HepG2 (cell line): Measurements from ENCODE around the gene GNG3. TPM values are rescaled to one million over a fixed set of nuclear protein-coding genes. Genes with fewer than 3 reads are reported as not detected.
A peak's percentile ranks its signal among the peaks of the same experiment; 100 is the strongest.

ENCODE experiments used
- HHEX ChIP-seq: IDR thresholded peaks from 2 replicates; pipeline ENCODE4 v1.6.1; 2016; ENCODE audit warnings: control low read depth
- JARID2 ChIP-seq: sonication (generic); formaldehyde crosslinking; IDR thresholded peaks from 2 replicates; pipeline ENCODE4 v1.8.1; 2023; ENCODE audit warnings: missing genetic modification reagents, inconsistent platforms; ENCODE audit not compliant: insufficient replicate concordance
- MIER2 ChIP-seq: IDR thresholded peaks from 2 replicates; pipeline ENCODE4 v1.6.1; 2016; ENCODE audit warnings: missing biosample characterization, missing genetic modification reagents
- NONO ChIP-seq, 2 experiments: fragments of 450-650 bp in 1 of 2; sonication (generic) in 1 of 2; formaldehyde crosslinking in 1 of 2; IDR thresholded peaks in 1 of 2; conservative IDR thresholded peaks in 1 of 2; 2 replicates each; pipeline versions ENCODE4 v1.6.1 to v1.8.0; 2017 to 2022; ENCODE audit warnings: mild to moderate bottlenecking in 1 of 2, missing genetic modification reagents in 1 of 2, moderate library complexity in 1 of 2
- PAF1 ChIP-seq: IDR thresholded peaks from 2 replicates; pipeline ENCODE4 v1.6.1; 2016; ENCODE audit warnings: missing genetic modification reagents, missing compliant biosample characterization
- SOX6 ChIP-seq, 2 experiments: fragments of 450-650 bp in 1 of 2; sonication (generic) in 1 of 2; formaldehyde crosslinking in 1 of 2; IDR thresholded peaks; 2 replicates each; pipeline versions ENCODE4 v1.4.0 to v1.6.1; 2017 to 2020; ENCODE audit warnings: antibody characterized with exemption in 1 of 2, mild to moderate bottlenecking in 1 of 2, missing genetic modification reagents in 1 of 2
- THAP11 ChIP-seq: IDR thresholded peaks from 2 replicates; pipeline ENCODE4 v1.6.1; 2016; ENCODE audit warnings: missing biosample characterization, missing genetic modification reagents
- ZNF205 ChIP-seq: IDR thresholded peaks from 2 replicates; pipeline ENCODE4 v1.6.1; 2018; ENCODE audit warnings: missing biosample characterization, missing genetic modification reagents
- ZNF34 ChIP-seq: sonication (generic); formaldehyde crosslinking; IDR thresholded peaks from 2 replicates; pipeline ENCODE4 v1.4.0; 2020; ENCODE audit warnings: mild to moderate bottlenecking, missing genetic modification reagents, borderline replicate concordance
- ZNF468 ChIP-seq: sonication (generic); formaldehyde crosslinking; IDR thresholded peaks from 2 replicates; pipeline ENCODE4 v1.8.0; 2022; ENCODE audit warnings: mild to moderate bottlenecking, moderate library complexity, missing genetic modification reagents
- polyA plus RNA-seq, 8 experiments: library from polyadenylated mRNA; depleted of rRNA in 3 of 8; stranded (reverse) in 7 of 8; unstranded in 1 of 8; fragments of >200 nt; fragmentation: Illumina TruSeq in 4 of 8; extraction: Trizol in 4 of 8; gene quantifications; 2 replicates each; pipeline versions ENCODE4 v1.2.1 to v1.2.3, GENCODE V29; 2011 to 2016; ENCODE audit warnings: low read depth in 4 of 8, missing spikeins in 1 of 8, mixed read lengths in 1 of 8; ENCODE audit not compliant: insufficient read depth in 1 of 8
- total RNA-seq, 5 experiments: library from RNA; depleted of rRNA; stranded (reverse); fragments of >200 nt; fragmentation: Illumina TruSeq; extraction: Trizol; gene quantifications; 2 replicates each; pipeline ENCODE4 v1.2.3, GENCODE V29; 2016; ENCODE audit warnings: low read depth in 1 of 5
- TF ChIP-seq, protein P1 (sequence below): sonication (generic); formaldehyde crosslinking; IDR thresholded peaks from 2 replicates; pipeline ENCODE4 v1.5.1; 2020; ENCODE audit warnings: mild to moderate bottlenecking, missing genetic modification reagents, moderate library complexity
- TF ChIP-seq, protein P2 (sequence below): sonication (generic); formaldehyde crosslinking; IDR thresholded peaks from 2 replicates; pipeline ENCODE4 v1.4.0; 2020; ENCODE audit warnings: missing genetic modification reagents, mild to moderate bottlenecking, borderline replicate concordance
- TF ChIP-seq, protein P3 (sequence below): sonication (generic); formaldehyde crosslinking; IDR thresholded peaks from 2 replicates; pipeline ENCODE4 v1.5.1; 2020; ENCODE audit warnings: missing genetic modification reagents, mild to moderate bottlenecking, borderline replicate concordance
- TF ChIP-seq, protein P4 (sequence below): sonication (generic); formaldehyde crosslinking; IDR thresholded peaks from 2 replicates; pipeline ENCODE4 v1.5.1; 2020; ENCODE audit warnings: missing genetic modification reagents, mild to moderate bottlenecking, borderline replicate concordance

The GNG3 gene
- total and polyA plus RNA-seq, 2 of the 13 experiments (the other 11 are each of a cell fraction or from before 2014, with no cell fraction given): not detected

DNA sequence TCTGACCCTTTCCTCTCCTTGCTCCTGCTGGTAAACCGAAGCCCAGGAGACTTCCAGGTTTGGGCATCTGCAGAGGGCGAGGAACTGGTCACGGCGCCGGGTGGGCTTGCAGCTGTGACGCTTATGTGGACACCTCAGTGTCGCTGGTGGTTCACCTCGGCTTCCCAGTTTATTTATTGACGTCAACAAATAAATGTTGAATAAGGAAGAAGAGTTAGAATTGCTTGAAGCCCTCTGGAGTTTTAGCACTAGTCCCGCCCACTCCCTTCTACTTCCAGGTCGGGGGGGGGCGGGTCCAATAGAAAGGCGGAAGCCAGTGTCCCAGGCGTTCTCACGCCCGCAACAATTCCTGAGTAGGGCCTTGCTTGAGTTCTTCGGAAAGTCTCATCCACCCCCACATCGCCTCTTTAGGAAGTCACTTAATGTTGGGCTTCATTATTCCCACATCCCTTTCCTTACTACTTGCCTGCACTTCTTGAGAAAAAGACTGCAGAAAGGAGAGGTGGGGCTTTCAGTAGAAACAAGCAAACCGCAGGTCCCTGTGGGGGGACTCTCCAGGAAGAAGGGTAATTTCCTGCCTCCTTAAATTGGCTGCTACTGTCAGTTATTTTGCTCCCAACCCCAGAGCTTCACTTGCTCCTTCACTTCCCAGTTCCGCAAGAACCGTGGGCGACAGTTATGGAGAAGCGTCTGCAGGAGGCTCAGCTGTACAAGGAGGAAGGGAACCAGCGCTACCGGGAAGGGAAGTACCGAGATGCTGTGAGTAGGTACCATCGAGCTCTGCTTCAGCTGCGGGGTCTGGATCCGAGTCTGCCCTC is 20.9 kb downstream of the GNG3 start, which contains the start of gene TTC9C (continued):
- TF ChIP-seq, protein P1, sequence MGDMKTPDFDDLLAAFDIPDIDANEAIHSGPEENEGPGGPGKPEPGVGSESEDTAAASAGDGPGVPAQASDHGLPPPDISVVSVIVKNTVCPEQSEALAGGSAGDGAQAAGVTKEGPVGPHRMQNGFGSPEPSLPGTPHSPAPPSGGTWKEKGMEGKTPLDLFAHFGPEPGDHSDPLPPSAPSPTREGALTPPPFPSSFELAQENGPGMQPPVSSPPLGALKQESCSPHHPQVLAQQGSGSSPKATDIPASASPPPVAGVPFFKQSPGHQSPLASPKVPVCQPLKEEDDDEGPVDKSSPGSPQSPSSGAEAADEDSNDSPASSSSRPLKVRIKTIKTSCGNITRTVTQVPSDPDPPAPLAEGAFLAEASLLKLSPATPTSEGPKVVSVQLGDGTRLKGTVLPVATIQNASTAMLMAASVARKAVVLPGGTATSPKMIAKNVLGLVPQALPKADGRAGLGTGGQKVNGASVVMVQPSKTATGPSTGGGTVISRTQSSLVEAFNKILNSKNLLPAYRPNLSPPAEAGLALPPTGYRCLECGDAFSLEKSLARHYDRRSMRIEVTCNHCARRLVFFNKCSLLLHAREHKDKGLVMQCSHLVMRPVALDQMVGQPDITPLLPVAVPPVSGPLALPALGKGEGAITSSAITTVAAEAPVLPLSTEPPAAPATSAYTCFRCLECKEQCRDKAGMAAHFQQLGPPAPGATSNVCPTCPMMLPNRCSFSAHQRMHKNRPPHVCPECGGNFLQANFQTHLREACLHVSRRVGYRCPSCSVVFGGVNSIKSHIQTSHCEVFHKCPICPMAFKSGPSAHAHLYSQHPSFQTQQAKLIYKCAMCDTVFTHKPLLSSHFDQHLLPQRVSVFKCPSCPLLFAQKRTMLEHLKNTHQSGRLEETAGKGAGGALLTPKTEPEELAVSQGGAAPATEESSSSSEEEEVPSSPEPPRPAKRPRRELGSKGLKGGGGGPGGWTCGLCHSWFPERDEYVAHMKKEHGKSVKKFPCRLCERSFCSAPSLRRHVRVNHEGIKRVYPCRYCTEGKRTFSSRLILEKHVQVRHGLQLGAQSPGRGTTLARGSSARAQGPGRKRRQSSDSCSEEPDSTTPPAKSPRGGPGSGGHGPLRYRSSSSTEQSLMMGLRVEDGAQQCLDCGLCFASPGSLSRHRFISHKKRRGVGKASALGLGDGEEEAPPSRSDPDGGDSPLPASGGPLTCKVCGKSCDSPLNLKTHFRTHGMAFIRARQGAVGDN (CRISPR knock-in tag): no peak
- TF ChIP-seq ZNF34 (CRISPR knock-in tag) (no peak), MIER2 (CRISPR knock-in tag) (no peak), ZNF205 (CRISPR knock-in tag) (peak; percentile 61; the same call in 1 of the 2 replicates), NONO (IDR thresholded peaks at IDR 0.05) (no peak), NONO (CRISPR knock-in tag; conservative IDR thresholded peaks at IDR 0.05) (no peak), SOX6 (IDR thresholded peaks at IDR 0.05) (no peak), SOX6 (CRISPR knock-in tag; IDR thresholded peaks at IDR 0.05) (peak; percentile 37; the same call in 1 of the 2 replicates), HHEX (no peak), THAP11 (CRISPR knock-in tag) (peak; percentile 83), ZNF468 (CRISPR knock-in tag) (no peak), PAF1 (CRISPR knock-in tag) (no peak), JARID2 (CRISPR knock-in tag) (peak; percentile 80)
- TF ChIP-seq, protein P2, sequence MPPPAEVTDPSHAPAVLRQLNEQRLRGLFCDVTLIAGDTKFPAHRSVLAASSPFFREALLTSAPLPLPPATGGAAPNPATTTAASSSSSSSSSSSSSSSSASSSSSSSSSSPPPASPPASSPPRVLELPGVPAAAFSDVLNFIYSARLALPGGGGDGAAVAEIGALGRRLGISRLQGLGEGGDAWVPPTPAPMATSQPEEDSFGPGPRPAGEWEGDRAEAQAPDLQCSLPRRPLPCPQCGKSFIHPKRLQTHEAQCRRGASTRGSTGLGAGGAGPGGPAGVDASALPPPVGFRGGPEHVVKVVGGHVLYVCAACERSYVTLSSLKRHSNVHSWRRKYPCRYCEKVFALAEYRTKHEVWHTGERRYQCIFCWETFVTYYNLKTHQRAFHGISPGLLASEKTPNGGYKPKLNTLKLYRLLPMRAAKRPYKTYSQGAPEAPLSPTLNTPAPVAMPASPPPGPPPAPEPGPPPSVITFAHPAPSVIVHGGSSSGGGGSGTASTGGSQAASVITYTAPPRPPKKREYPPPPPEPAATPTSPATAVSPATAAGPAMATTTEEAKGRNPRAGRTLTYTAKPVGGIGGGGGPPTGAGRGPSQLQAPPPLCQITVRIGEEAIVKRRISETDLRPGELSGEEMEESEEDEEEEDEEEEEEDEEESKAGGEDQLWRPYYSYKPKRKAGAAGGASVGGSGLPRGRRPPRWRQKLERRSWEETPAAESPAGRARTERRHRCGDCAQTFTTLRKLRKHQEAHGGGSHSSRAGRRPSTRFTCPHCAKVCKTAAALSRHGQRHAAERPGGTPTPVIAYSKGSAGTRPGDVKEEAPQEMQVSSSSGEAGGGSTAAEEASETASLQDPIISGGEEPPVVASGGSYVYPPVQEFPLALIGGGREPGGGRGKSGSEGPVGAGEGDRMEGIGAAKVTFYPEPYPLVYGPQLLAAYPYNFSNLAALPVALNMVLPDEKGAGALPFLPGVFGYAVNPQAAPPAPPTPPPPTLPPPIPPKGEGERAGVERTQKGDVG (CRISPR knock-in tag): no peak
- TF ChIP-seq, protein P3, sequence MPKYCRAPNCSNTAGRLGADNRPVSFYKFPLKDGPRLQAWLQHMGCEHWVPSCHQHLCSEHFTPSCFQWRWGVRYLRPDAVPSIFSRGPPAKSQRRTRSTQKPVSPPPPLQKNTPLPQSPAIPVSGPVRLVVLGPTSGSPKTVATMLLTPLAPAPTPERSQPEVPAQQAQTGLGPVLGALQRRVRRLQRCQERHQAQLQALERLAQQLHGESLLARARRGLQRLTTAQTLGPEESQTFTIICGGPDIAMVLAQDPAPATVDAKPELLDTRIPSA (CRISPR knock-in tag): no peak
- TF ChIP-seq, protein P4, sequence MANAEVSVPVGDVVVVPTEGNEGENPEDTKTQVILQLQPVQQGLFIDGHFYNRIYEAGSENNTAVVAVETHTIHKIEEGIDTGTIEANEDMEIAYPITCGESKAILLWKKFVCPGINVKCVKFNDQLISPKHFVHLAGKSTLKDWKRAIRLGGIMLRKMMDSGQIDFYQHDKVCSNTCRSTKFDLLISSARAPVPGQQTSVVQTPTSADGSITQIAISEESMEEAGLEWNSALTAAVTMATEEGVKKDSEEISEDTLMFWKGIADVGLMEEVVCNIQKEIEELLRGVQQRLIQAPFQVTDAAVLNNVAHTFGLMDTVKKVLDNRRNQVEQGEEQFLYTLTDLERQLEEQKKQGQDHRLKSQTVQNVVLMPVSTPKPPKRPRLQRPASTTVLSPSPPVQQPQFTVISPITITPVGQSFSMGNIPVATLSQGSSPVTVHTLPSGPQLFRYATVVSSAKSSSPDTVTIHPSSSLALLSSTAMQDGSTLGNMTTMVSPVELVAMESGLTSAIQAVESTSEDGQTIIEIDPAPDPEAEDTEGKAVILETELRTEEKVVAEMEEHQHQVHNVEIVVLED: no peak
